Esophagus squamous epithelium (tissue), 4 donors: ENCODE results near the gene ACTL6B.

Experiments
- POLR2A ChIP-seq, 4 donors: fragments of 450-650 bp; IDR thresholded peaks; one replicate each; pipeline ENCODE4 v1.6.1; 2017; ENCODE audit warnings: antibody characterized with exemption in 4 of 4, mild to moderate bottlenecking in 4 of 4, moderate library complexity in 3 of 4
- TF ChIP-seq, protein P1 (sequence below), 6 experiments: fragments of 450-650 bp in 4 of 6; fragments of 200-600 bp in 2 of 6; sonication (generic) in 2 of 6; IDR thresholded peaks; one replicate each; pipeline ENCODE4 v1.5.1; 2016 to 2019; ENCODE audit warnings: antibody characterized with exemption in 6 of 6, mild to moderate bottlenecking in 4 of 6, moderate library complexity in 4 of 6

DNA sequence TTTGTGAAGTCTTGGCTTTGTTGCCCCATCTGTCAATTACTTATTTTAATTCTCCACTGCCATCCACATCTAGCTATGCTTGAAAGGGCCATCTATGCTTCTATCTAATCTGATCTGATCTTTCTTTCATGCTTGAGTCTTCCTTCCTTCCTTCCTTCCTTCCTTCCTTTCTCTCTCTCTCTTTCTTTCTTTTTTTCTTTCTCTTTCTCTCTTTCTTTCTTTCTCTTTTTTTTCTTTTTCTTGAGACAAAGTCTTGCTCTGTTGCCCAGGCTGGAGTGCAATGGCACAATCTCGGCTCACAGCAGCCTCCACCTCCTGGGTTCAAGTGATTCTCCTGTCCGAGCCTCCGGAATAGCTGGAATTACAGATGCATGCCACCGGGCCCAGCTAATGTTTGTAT, 26.2 kb downstream of the ACTL6B start:
- TF ChIP-seq, protein P1, sequence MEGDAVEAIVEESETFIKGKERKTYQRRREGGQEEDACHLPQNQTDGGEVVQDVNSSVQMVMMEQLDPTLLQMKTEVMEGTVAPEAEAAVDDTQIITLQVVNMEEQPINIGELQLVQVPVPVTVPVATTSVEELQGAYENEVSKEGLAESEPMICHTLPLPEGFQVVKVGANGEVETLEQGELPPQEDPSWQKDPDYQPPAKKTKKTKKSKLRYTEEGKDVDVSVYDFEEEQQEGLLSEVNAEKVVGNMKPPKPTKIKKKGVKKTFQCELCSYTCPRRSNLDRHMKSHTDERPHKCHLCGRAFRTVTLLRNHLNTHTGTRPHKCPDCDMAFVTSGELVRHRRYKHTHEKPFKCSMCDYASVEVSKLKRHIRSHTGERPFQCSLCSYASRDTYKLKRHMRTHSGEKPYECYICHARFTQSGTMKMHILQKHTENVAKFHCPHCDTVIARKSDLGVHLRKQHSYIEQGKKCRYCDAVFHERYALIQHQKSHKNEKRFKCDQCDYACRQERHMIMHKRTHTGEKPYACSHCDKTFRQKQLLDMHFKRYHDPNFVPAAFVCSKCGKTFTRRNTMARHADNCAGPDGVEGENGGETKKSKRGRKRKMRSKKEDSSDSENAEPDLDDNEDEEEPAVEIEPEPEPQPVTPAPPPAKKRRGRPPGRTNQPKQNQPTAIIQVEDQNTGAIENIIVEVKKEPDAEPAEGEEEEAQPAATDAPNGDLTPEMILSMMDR (IDR thresholded peaks at IDR 0.05): no peak
- TF ChIP-seq POLR2A (IDR thresholded peaks at IDR 0.05): no peak
